CD8-positive, alpha-beta memory T cell (primary cell): ENCODE results near the gene HSPBP1. TPM values are rescaled to one million over a fixed set of nuclear protein-coding genes. Genes with fewer than 3 reads are reported as not detected.

Source experiments
- CTCF ChIA-PET: fragments of 350-600 bp; sonication (Branson Sonifier 250); formaldehyde crosslinking; loops from one replicate; lab custom pipeline; 2021; ENCODE audit warnings: antibody characterized with exemption; lab: Charles Lee
- POLR2A ChIA-PET: fragments of 350-600 bp; sonication (Branson Sonifier 250); formaldehyde crosslinking; loops from one replicate; lab custom pipeline; 2021; ENCODE audit warnings: antibody characterized with exemption; lab: Charles Lee
- DNase-seq, 5 donors: peaks; one replicate each; pipeline versions ENCODE4 v3.0.0 to v3.0.0-alpha.2; 2020 to 2022; ENCODE audit warnings: mixed read lengths in 1 of 5
- H3K27ac ChIP-seq: one replicate; pipeline ENCODE4 v1.7.0; 2013; ENCODE audit warnings: low read depth, mild to moderate bottlenecking, low read length, moderate library complexity
- H3K27me3 ChIP-seq: 2 replicates; pipeline ENCODE4 v1.7.0; 2013; ENCODE audit warnings: low read length, mild to moderate bottlenecking; ENCODE audit not compliant: insufficient read depth, poor library complexity, severe bottlenecking
- H3K36me3 ChIP-seq: 2 replicates; pipeline ENCODE4 v1.7.0; 2013; ENCODE audit warnings: mild to moderate bottlenecking, low read length, moderate library complexity; ENCODE audit not compliant: insufficient read depth
- H3K4me1 ChIP-seq: 2 replicates; pipeline ENCODE4 v1.7.0; 2013; ENCODE audit warnings: mild to moderate bottlenecking, low read length, moderate library complexity; ENCODE audit not compliant: insufficient read depth
- H3K4me3 ChIP-seq: 2 replicates; pipeline ENCODE4 v1.7.0; 2013; ENCODE audit warnings: mild to moderate bottlenecking, low read length
- H3K9me3 ChIP-seq: 2 replicates; pipeline ENCODE4 v1.7.0; 2013; ENCODE audit warnings: mild to moderate bottlenecking, low read length
- H3K27ac Mint-ChIP-seq, 8 donors: one replicate each; pipeline ENCODE4 v1.8.0; 2020 to 2021; ENCODE audit warnings: mixed read lengths in 8 of 8, mild to moderate bottlenecking in 6 of 8, inconsistent platforms in 3 of 8, moderate library complexity in 3 of 8
- H3K27me3 Mint-ChIP-seq, 2 donors: one replicate each; pipeline ENCODE4 v1.8.0; 2020 to 2021; ENCODE audit warnings: mixed read lengths in 2 of 2, mild to moderate bottlenecking in 1 of 2, moderate library complexity in 1 of 2
- H3K36me3 Mint-ChIP-seq, 3 donors: one replicate each; pipeline ENCODE4 v1.8.0; 2020 to 2021; ENCODE audit warnings: mixed read lengths in 3 of 3, inconsistent platforms in 1 of 3, mild to moderate bottlenecking in 1 of 3
- H3K4me1 Mint-ChIP-seq, 3 donors: one replicate each; pipeline ENCODE4 v1.8.0; 2020 to 2021; ENCODE audit warnings: mixed read lengths in 3 of 3, inconsistent platforms in 1 of 3, mild to moderate bottlenecking in 1 of 3
- H3K4me3 Mint-ChIP-seq, 7 donors: one replicate each; pipeline ENCODE4 v1.8.0; 2020 to 2021; ENCODE audit warnings: mixed read lengths in 7 of 7, mild to moderate bottlenecking in 6 of 7, moderate library complexity in 4 of 7, inconsistent platforms in 2 of 7
- H3K9me3 Mint-ChIP-seq, 5 donors: one replicate each; pipeline ENCODE4 v1.8.0; 2020 to 2022; ENCODE audit warnings: mixed read lengths in 5 of 5, mild to moderate bottlenecking in 3 of 5, moderate library complexity in 2 of 5, inconsistent platforms in 1 of 5
- polyA plus RNA-seq: library from polyadenylated mRNA; unstranded; fragments of 300-500 nt; fragmentation: Illumina TruSeq; gene quantifications from one replicate; pipeline ENCODE4 v1.2.3, GENCODE V29; 2021
- total RNA-seq, 2 experiments: library from RNA; stranded (reverse); gene quantifications; one replicate each; pipeline ENCODE4 v1.2.3, GENCODE V29; 2021

The HSPBP1 gene
- total and polyA plus RNA-seq, 3 experiments from 2014 or later = 46.4 to 84.1 (median 82.9) TPM

- H3K4me3 ChIP-seq = no peak overlapping the region
- Mint-ChIP-seq H3K9me3 (no peaks in the 10 kb centered on the region), H3K27ac (peak overlapping the region in 2 of 8 donors; percentile 98 to 99), H3K36me3 (peaks cover 0 to 52% (median 8%) of the 10 kb centered on the region in 3 donors), H3K4me3 (no peak overlapping the region), H3K4me1 (peaks cover 47 to 74% (median 55%) of the 10 kb centered on the region in 3 donors), H3K27me3 (peaks cover 0 to 3% of the 10 kb centered on the region in 2 donors)
- no peaks in the 10 kb centered on the region for H3K9me3 ChIP-seq
- H3K27ac ChIP-seq = no peak overlapping the region
- H3K36me3 ChIP-seq = peaks cover 18% of the 10 kb centered on the region
- peaks cover 76% of the 10 kb centered on the region for H3K4me1 ChIP-seq
- ChIA-PET CTCF (no interaction called here), POLR2A (no interaction called here)
- no peak for DNase-seq
- H3K27me3 ChIP-seq = no peaks in the 10 kb centered on the region
Observed at GRCh38 chr19:55249841-55250240, 30.1 kb downstream of the HSPBP1 start.

- Histone ChIP-seq H3K9me3 (no peaks in the 10 kb centered on the region), H3K4me3 (no peak overlapping the region), H3K27ac (peak overlapping the region; percentile 2), H3K36me3 (peaks cover 30% of the 10 kb centered on the region), H3K27me3 (no peaks in the 10 kb centered on the region), H3K4me1 (peaks cover 68% of the 10 kb centered on the region)
- Mint-ChIP-seq H3K36me3 (peaks cover 0 to 55% (median 12%) of the 10 kb centered on the region in 3 donors), H3K27me3 (peaks cover 0 to under 1% of the 10 kb centered on the region in 2 donors), H3K9me3 (no peaks in the 10 kb centered on the region), H3K27ac (peak overlapping the region in 7 of 8 donors; percentile 19 to 88 (median 74)), H3K4me1 (peaks cover 39 to 63% (median 46%) of the 10 kb centered on the region in 3 donors), H3K4me3 (peak overlapping the region in 3 of 7 donors; percentile 6 to 63 (median 48))
- POLR2A ChIA-PET = no interaction called here
- CTCF ChIA-PET = no interaction called here
- no peak for DNase-seq
Observed at GRCh38 chr19:55248704-55249103, 31.2 kb downstream of the HSPBP1 start.

GRCh38 chr19:55248166-55248675 lies 31.7 kb downstream of the HSPBP1 start:
- peaks cover 35% of the 10 kb centered on the region for H3K36me3 ChIP-seq
- Mint-ChIP-seq H3K4me3 (peak overlapping the region in 1 of 7 donors; percentile 6), H3K27ac (peak overlapping the region; percentile 43 to 88 (median 71)), H3K27me3 (no peaks in the 10 kb centered on the region), H3K36me3 (peaks cover 0 to 57% (median 10%) of the 10 kb centered on the region in 3 donors), H3K4me1 (peaks cover 34 to 58% (median 42%) of the 10 kb centered on the region in 3 donors), H3K9me3 (no peaks in the 10 kb centered on the region)
- no peaks in the 10 kb centered on the region for H3K9me3 ChIP-seq
- ChIA-PET CTCF (no interaction called here), POLR2A (no interaction called here)
- H3K27ac ChIP-seq = peak overlapping the region; percentile 2
- H3K27me3 ChIP-seq = no peaks in the 10 kb centered on the region
- DNase-seq = no peak
- no peak overlapping the region for H3K4me3 ChIP-seq
- H3K4me1 ChIP-seq = peaks cover 63% of the 10 kb centered on the region

GRCh38 chr19:55247621-55248099 lies 32.2 kb downstream of the HSPBP1 start:
- DNase-seq = no peak
- CTCF ChIA-PET = no interaction called here
- peaks cover 40% of the 10 kb centered on the region for H3K36me3 ChIP-seq
- no peak overlapping the region for H3K4me3 ChIP-seq
- peaks cover 57% of the 10 kb centered on the region for H3K4me1 ChIP-seq
- Mint-ChIP-seq H3K27me3 (no peaks in the 10 kb centered on the region), H3K4me1 (peaks cover 36 to 55% (median 39%) of the 10 kb centered on the region in 3 donors), H3K4me3 (no peak overlapping the region), H3K9me3 (no peaks in the 10 kb centered on the region), H3K36me3 (peaks cover 0 to 61% (median 12%) of the 10 kb centered on the region in 3 donors), H3K27ac (peak overlapping the region in 3 of 8 donors; percentile 41 to 85 (median 63))
- no peaks in the 10 kb centered on the region for H3K27me3 ChIP-seq
- POLR2A ChIA-PET = no interaction called here
- H3K9me3 ChIP-seq = no peaks in the 10 kb centered on the region
- no peak overlapping the region for H3K27ac ChIP-seq

DNA sequence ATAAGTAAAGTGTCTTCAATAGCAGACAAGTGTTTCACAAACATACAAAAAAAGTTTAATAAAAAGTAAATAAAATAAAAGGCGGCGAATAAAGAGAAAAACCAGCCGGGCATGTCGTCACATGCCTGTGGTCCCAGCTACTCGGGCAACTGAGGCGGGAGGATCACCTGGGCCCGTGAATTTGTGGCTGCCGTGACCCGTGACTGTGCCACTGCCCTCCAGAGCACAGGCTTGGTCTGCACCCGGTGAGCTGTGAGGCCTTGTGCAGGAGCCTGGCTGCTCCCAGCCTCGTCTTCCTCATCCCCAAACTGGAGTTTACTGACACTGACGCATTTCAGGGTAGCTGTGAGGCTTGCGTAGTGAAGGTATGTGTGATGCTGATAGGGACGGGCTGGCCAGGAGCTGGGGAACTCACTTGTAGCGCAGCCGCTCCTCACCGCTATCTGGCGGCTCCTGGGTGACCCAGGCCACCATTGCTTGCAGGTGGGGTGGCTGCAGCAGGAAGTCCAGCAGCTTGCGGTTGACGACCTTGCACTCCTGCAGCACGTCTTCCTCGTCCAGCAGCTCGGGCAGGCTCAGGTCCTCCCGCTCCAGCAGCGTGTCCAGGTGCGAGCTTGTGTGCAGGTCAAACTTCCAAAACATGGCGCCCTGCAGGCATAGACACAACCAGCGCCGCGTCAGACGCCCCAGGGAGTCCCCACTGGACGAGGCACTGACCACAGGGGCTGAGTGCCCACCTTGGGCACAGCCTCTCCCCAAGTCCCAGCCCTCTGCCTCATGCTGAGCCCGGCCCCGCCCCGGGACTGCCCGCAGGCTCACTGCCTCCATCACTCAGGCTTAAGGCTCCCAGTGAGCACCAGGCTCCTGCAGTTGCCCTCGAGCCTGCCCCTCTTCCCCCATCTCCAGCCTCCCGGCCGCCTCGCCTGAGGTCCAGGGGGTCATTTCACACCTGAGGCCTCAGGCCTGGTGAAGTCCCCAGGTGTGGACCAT lies 33.2 kb downstream of the HSPBP1 start:
- Histone ChIP-seq H3K9me3 (no peaks in the 10 kb centered on the region), H3K4me3 (no peak overlapping the region), H3K36me3 (peaks cover 49% of the 10 kb centered on the region), H3K27ac (no peak overlapping the region), H3K27me3 (no peaks in the 10 kb centered on the region), H3K4me1 (peaks cover 48% of the 10 kb centered on the region)
- peaks cover 30 to 46% (median 33%) of the 10 kb centered on the region in 3 donors for H3K4me1 Mint-ChIP-seq
- H3K27ac Mint-ChIP-seq = no peak overlapping the region
- H3K9me3 Mint-ChIP-seq = no peaks in the 10 kb centered on the region
- CTCF ChIA-PET = no interaction called here
- DNase-seq = no peak
- POLR2A ChIA-PET = no interaction called here
- peaks cover 0 to 70% (median 12%) of the 10 kb centered on the region in 3 donors for H3K36me3 Mint-ChIP-seq
- no peaks in the 10 kb centered on the region for H3K27me3 Mint-ChIP-seq
- H3K4me3 Mint-ChIP-seq = peak overlapping the region in 1 of 7 donors; percentile 32

DNA sequence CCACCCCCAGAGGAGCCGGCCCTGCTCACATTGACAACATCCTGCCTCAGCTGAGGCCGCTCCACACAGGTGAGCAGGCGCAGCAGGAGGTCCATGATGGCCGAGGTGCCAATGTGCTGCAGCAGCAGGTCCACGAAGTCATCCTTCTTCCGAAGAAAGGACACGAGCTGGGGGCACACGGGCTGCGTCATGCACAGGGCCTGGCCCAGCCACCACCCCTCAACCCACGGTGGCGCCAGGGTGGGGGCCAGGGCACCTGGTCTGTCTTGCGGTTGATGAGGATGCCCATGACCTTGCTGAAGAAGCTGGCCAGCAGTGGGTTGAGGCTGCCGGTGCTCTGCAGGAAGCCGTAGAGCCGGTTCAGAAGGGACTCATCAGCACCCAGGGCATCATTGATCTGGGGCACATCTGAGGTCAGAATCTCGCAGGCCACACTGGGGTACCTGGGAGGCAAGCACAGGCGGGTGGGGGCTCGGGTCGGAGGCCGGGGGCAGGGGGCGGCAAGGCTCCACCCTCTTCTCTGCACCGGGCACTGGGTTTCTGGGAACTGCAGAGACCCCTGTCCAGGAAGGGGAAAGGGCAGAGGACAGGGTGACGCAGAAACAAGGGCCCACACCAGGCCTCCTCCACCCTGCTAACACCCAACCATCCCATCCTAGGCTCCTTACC lies 34.5 kb downstream of the HSPBP1 start:
- H3K36me3 Mint-ChIP-seq = peaks cover 0 to 77% (median 8%) of the 10 kb centered on the region in 3 donors
- Histone ChIP-seq H3K27me3 (no peaks in the 10 kb centered on the region), H3K4me1 (peaks cover 34% of the 10 kb centered on the region), H3K36me3 (peaks cover 58% of the 10 kb centered on the region), H3K27ac (no peak overlapping the region), H3K9me3 (no peaks in the 10 kb centered on the region), H3K4me3 (no peak overlapping the region)
- H3K27ac Mint-ChIP-seq = no peak overlapping the region
- H3K4me1 Mint-ChIP-seq = peaks cover 17 to 33% (median 19%) of the 10 kb centered on the region in 3 donors
- no peaks in the 10 kb centered on the region for H3K9me3 Mint-ChIP-seq
- H3K27me3 Mint-ChIP-seq = no peaks in the 10 kb centered on the region
- POLR2A ChIA-PET = no interaction called here
- no peak overlapping the region for H3K4me3 Mint-ChIP-seq
- CTCF ChIA-PET = no interaction called here
- DNase-seq = no peak

DNA sequence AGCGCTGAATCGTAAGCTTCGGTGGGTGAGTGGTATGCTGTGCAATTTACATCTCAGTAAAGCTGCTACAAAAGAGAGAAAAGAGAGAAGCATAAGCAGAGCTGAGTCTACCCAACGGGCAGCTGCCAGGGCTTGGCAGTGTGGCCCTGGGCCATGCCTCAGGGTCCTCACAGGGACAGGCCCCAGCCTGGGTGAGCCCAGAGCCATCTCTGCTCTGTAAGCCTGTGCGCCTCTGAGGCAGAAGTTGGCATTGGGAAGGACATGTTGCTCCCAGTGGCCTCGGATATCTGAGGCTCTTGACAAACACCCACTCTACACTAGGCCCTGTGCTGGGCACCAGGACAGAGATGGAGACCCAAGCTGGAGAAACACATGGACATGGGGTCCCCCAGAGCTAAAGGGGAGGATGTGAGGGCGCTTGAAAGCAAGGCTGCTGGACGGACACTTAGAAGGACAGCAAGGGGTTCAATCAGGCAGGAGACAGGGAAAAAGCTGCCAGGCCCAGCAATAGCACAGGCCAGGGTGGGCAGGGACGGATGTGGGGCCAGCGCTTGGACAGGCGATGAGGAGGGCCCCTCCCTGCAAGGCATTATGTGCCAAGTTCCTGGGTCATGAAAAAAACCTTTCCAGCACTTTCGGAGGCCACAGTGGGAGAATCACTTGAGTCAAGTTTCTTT lies 35.8 kb downstream of the HSPBP1 start:
- CTCF ChIA-PET = interaction anchor here (1.7 kb wide), 1 partner anchor 15 kb away, joined by 3 read pairs; the partner anchor contains the start of gene PPP6R1
- POLR2A ChIA-PET = no interaction called here
- peak overlapping the region in 2 of 8 donors; percentile 29 to 88 for H3K27ac Mint-ChIP-seq

More for the DNA sequence above, 35.8 kb downstream of the HSPBP1 start:
- H3K4me3 ChIP-seq = no peak overlapping the region
- Mint-ChIP-seq H3K27me3 (no peaks in the 10 kb centered on the region), H3K4me1 (peaks cover 17 to 24% (median 17%) of the 10 kb centered on the region in 3 donors), H3K4me3 (no peak overlapping the region), H3K36me3 (peaks cover 0 to 85% (median 9%) of the 10 kb centered on the region in 3 donors), H3K9me3 (no peaks in the 10 kb centered on the region)
- no peaks in the 10 kb centered on the region for H3K9me3 ChIP-seq
- no peak for DNase-seq
- peaks cover 71% of the 10 kb centered on the region for H3K36me3 ChIP-seq
- peaks cover 23% of the 10 kb centered on the region for H3K4me1 ChIP-seq
- no peak overlapping the region for H3K27ac ChIP-seq
- H3K27me3 ChIP-seq = no peaks in the 10 kb centered on the region
